HepG2 (cell line): ENCODE measurements around the gene VPS11. TPM values are rescaled to one million over a fixed set of nuclear protein-coding genes. Genes with fewer than 3 reads are reported as not detected.

ENCODE experiments used
- ETV5 ChIP-seq: IDR thresholded peaks from 2 replicates; pipeline ENCODE4 v1.6.1; 2018; ENCODE audit warnings: missing biosample characterization, missing genetic modification reagents, inconsistent platforms, borderline replicate concordance
- HDAC6 ChIP-seq: fragments of 200-600 bp; sonication (generic); IDR thresholded peaks from 2 replicates; pipeline ENCODE4 v1.7.0; 2017; ENCODE audit warnings: mild to moderate bottlenecking, antibody characterized with exemption, low read length, low read depth
- HMGXB4 ChIP-seq, 2 experiments: sonication (generic) in 1 of 2; formaldehyde crosslinking in 1 of 2; IDR thresholded peaks; 2 replicates each; pipeline versions ENCODE4 v1.4.0 to v1.6.1; 2018 to 2020; ENCODE audit warnings: missing genetic modification reagents in 2 of 2, borderline replicate concordance in 1 of 2, low read depth in 1 of 2, mild to moderate bottlenecking in 1 of 2, missing biosample characterization in 1 of 2
- KDM2A ChIP-seq: sonication (generic); formaldehyde crosslinking; IDR thresholded peaks from 2 replicates; pipeline ENCODE4 v1.4.0; 2020; ENCODE audit warnings: low read depth, missing genetic modification reagents, borderline replicate concordance
- NAIF1 ChIP-seq: sonication (generic); formaldehyde crosslinking; IDR thresholded peaks from 2 replicates; pipeline ENCODE4 v1.5.0; 2020; ENCODE audit warnings: mild to moderate bottlenecking, missing genetic modification reagents, borderline replicate concordance
- NFIB ChIP-seq: sonication (generic); formaldehyde crosslinking; IDR thresholded peaks from 2 replicates; pipeline ENCODE4 v1.9.0; 2021; ENCODE audit warnings: missing genetic modification reagents, mild to moderate bottlenecking, borderline replicate concordance
- NKX3-1 ChIP-seq: sonication (generic); formaldehyde crosslinking; IDR thresholded peaks from 2 replicates; pipeline ENCODE4 v1.5.0; 2020; ENCODE audit warnings: missing genetic modification reagents
- PAWR ChIP-seq: sonication (generic); formaldehyde crosslinking; IDR thresholded peaks from 2 replicates; pipeline ENCODE4 v1.4.0; 2020; ENCODE audit warnings: missing genetic modification reagents, mild to moderate bottlenecking, borderline replicate concordance
- YY1 ChIP-seq: IDR thresholded peaks from 2 replicates; pipeline ENCODE4 v1.6.1; 2011; ENCODE audit warnings: low read length, low read depth, moderate library complexity, mild to moderate bottlenecking; ENCODE audit not compliant: insufficient read depth, insufficient replicate concordance
- ZBTB43 ChIP-seq: sonication (generic); formaldehyde crosslinking; conservative IDR thresholded peaks from 2 replicates; pipeline ENCODE4 v1.4.0; 2020; ENCODE audit warnings: missing genetic modification reagents
- ZNF383 ChIP-seq: sonication (generic); formaldehyde crosslinking; IDR thresholded peaks from 2 replicates; pipeline ENCODE4 v1.4.0; 2020; ENCODE audit warnings: missing genetic modification reagents, mild to moderate bottlenecking, borderline replicate concordance
- ZNF432 ChIP-seq: sonication (generic); formaldehyde crosslinking; IDR thresholded peaks from 2 replicates; pipeline ENCODE4 v1.5.0; 2020; ENCODE audit warnings: missing genetic modification reagents, mild to moderate bottlenecking, borderline replicate concordance
- ZNF652 ChIP-seq: IDR thresholded peaks from 2 replicates; pipeline ENCODE4 v1.6.1; 2016; ENCODE audit warnings: low read depth, borderline replicate concordance
- ZNF780A ChIP-seq: sonication (generic); formaldehyde crosslinking; IDR thresholded peaks from 2 replicates; pipeline ENCODE4 v1.8.0; 2022; ENCODE audit warnings: mild to moderate bottlenecking, missing genetic modification reagents, moderate library complexity
- ZNF788 ChIP-seq: sonication (generic); formaldehyde crosslinking; IDR thresholded peaks from 2 replicates; pipeline ENCODE4 v1.5.0; 2020; ENCODE audit warnings: mild to moderate bottlenecking, missing genetic modification reagents, borderline replicate concordance
- ZSCAN29 ChIP-seq: sonication (generic); formaldehyde crosslinking; conservative IDR thresholded peaks from 2 replicates; pipeline ENCODE4 v1.4.0; 2020; ENCODE audit warnings: mild to moderate bottlenecking, missing genetic modification reagents
- polyA plus RNA-seq, 8 experiments: library from polyadenylated mRNA; depleted of rRNA in 3 of 8; stranded (reverse) in 7 of 8; unstranded in 1 of 8; fragments of >200 nt; fragmentation: Illumina TruSeq in 4 of 8; extraction: Trizol in 4 of 8; gene quantifications; 2 replicates each; pipeline versions ENCODE4 v1.2.1 to v1.2.3, GENCODE V29; 2011 to 2016; ENCODE audit warnings: low read depth in 4 of 8, missing spikeins in 1 of 8, mixed read lengths in 1 of 8; ENCODE audit not compliant: insufficient read depth in 1 of 8
- total RNA-seq, 5 experiments: library from RNA; depleted of rRNA; stranded (reverse); fragments of >200 nt; fragmentation: Illumina TruSeq; extraction: Trizol; gene quantifications; 2 replicates each; pipeline ENCODE4 v1.2.3, GENCODE V29; 2016; ENCODE audit warnings: low read depth in 1 of 5
- TF ChIP-seq, protein P1 (sequence below): sonication (generic); formaldehyde crosslinking; IDR thresholded peaks from 2 replicates; pipeline ENCODE4 v1.4.0; 2020; ENCODE audit warnings: missing genetic modification reagents
- TF ChIP-seq, protein P2 (sequence below): IDR thresholded peaks from 2 replicates; pipeline ENCODE4 v1.4.0; 2020; ENCODE audit warnings: mild to moderate bottlenecking, missing genetic modification reagents

Gene VPS11
- total and polyA plus RNA-seq, 2 of the 13 experiments (the other 11 are each of a cell fraction or from before 2014, with no cell fraction given) = 13.7 to 21.6 TPM

GRCh38 chr11:119018074-119018938 is 49.3 kb upstream of the VPS11 start, which contains the start of the genes RPS25 and TRAPPC4 (continued):
- TF ChIP-seq, protein P1, sequence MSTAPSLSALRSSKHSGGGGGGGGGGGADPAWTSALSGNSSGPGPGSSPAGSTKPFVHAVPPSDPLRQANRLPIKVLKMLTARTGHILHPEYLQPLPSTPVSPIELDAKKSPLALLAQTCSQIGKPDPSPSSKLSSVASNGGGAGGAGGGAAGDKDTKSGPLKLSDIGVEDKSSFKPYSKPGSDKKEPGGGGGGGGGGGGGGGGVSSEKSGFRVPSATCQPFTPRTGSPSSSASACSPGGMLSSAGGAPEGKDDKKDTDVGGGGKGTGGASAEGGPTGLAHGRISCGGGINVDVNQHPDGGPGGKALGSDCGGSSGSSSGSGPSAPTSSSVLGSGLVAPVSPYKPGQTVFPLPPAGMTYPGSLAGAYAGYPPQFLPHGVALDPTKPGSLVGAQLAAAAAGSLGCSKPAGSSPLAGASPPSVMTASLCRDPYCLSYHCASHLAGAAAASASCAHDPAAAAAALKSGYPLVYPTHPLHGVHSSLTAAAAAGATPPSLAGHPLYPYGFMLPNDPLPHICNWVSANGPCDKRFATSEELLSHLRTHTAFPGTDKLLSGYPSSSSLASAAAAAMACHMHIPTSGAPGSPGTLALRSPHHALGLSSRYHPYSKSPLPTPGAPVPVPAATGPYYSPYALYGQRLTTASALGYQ (CRISPR knock-in tag) = 0 out of 2 replicates have a peak, but pooled peaks have one; percentile 51
- TF ChIP-seq NKX3-1 (CRISPR knock-in tag) (peak; percentile 64; the same call in 1 of the 2 replicates), NFIB (no peak), YY1 (peak; percentile 91), PAWR (CRISPR knock-in tag) (no peak), ETV5 (CRISPR knock-in tag) (peak; percentile 75), HMGXB4 (CRISPR knock-in tag; IDR thresholded peaks at IDR 0.05; ENCODE audit: borderline replicate concordance in 1 of 2, low read depth in 1 of 2) (peak in 1 of 2 experiments; percentile 89; a peak in 2 of 4 replicates), ZNF780A (CRISPR knock-in tag) (peak; percentile 52; the same call in 1 of the 2 replicates), ZNF383 (CRISPR knock-in tag) (no peak), ZNF432 (CRISPR knock-in tag) (no peak), ZNF788 (CRISPR knock-in tag) (no peak; the same call in 1 of the 2 replicates), ZBTB43 (CRISPR knock-in tag) (no peak; the same call in 1 of the 2 replicates), KDM2A (CRISPR knock-in tag) (peak; percentile 86), NAIF1 (CRISPR knock-in tag) (no peak; the same call in 1 of the 2 replicates), ZNF652 (CRISPR knock-in tag) (no peak), ZSCAN29 (CRISPR knock-in tag) (0 out of 2 replicates have a peak, but pooled peaks have one; percentile 51), HDAC6 (no peak)
- TF ChIP-seq, protein P2, sequence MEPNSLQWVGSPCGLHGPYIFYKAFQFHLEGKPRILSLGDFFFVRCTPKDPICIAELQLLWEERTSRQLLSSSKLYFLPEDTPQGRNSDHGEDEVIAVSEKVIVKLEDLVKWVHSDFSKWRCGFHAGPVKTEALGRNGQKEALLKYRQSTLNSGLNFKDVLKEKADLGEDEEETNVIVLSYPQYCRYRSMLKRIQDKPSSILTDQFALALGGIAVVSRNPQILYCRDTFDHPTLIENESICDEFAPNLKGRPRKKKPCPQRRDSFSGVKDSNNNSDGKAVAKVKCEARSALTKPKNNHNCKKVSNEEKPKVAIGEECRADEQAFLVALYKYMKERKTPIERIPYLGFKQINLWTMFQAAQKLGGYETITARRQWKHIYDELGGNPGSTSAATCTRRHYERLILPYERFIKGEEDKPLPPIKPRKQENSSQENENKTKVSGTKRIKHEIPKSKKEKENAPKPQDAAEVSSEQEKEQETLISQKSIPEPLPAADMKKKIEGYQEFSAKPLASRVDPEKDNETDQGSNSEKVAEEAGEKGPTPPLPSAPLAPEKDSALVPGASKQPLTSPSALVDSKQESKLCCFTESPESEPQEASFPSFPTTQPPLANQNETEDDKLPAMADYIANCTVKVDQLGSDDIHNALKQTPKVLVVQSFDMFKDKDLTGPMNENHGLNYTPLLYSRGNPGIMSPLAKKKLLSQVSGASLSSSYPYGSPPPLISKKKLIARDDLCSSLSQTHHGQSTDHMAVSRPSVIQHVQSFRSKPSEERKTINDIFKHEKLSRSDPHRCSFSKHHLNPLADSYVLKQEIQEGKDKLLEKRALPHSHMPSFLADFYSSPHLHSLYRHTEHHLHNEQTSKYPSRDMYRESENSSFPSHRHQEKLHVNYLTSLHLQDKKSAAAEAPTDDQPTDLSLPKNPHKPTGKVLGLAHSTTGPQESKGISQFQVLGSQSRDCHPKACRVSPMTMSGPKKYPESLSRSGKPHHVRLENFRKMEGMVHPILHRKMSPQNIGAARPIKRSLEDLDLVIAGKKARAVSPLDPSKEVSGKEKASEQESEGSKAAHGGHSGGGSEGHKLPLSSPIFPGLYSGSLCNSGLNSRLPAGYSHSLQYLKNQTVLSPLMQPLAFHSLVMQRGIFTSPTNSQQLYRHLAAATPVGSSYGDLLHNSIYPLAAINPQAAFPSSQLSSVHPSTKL = peak; percentile 36; the same call in 1 of the 2 replicates
